Keratinocyte (primary cell): ENCODE results near the gene PRR29.

Experiments
- CTCF ChIP-seq, 3 experiments: IDR thresholded peaks in 1 of 3; conservative IDR thresholded peaks in 1 of 3; optimal IDR thresholded peaks in 1 of 3; 2 replicates in 2 of 3; 3 replicates in 1 of 3; pipeline versions ENCODE3 to v1.5.1; 2011; ENCODE audit warnings: low read length in 3 of 3, mild to moderate bottlenecking in 3 of 3, moderate library complexity in 2 of 3, control low read depth in 1 of 3, inconsistent platforms in 1 of 3; ENCODE audit not compliant: insufficient read depth in 2 of 3; ENCODE audit errors: extremely low read depth in 1 of 3
- EZH2 ChIP-seq: IDR thresholded peaks from one replicate; pipeline ENCODE4 v1.6.1; 2012; ENCODE audit warnings: inconsistent platforms, mild to moderate bottlenecking, low read length, moderate library complexity

DNA sequence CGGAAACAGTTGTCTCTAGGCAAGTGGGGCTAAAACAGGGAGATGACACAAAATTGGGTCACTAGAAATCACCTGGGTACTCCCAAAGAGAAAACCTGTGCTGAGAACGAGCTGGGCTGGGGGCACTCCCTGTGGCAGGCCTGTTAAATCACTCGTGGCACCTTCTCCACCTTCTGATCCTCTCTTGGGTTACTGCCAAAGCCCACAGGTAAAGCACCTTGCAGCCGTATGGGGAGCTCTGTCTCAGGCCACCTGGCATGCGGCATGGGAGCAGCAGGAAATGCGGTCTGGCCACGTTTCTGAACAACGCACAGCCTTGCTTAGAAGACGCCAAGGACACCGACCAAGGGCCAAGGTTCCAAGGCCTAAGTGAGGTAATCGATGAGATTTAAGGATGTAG lies 43.8 kb downstream of the PRR29 start:
- TF ChIP-seq CTCF (optimal IDR thresholded peaks at IDR 0.05 in 1 of 3, IDR thresholded peaks at IDR 0.05 in 1 of 3, conservative IDR thresholded peaks at IDR 0.05 in 1 of 3; ENCODE audit: extremely low read depth in 1 of 3, insufficient read depth in 2 of 3, low read length in 3 of 3) (no peak), EZH2 (no peak)
